NCI-H2107 treated with DMSO at 0.1 percent for 48 hours (cell line): ENCODE data around the gene SMCP.
A peak's percentile ranks its signal among the peaks of the same experiment; 100 is the strongest.

Source experiments
- DNase-seq: peaks from one replicate; lab custom pipeline; 2025; ENCODE audit not compliant: unreplicated experiment; lab: John Stamatoyannopoulos, UW

The SMCP gene

GRCh38 chr1:152886085-152886484, 8.0 kb downstream of the SMCP start:
- no peak for DNase-seq

GRCh38 chr1:152886758-152887409, 8.8 kb downstream of the SMCP start:
- DNase-seq: no peak

- no peak for DNase-seq
Observed at GRCh38 chr1:152888126-152888525, 10.0 kb downstream of the SMCP start.

GRCh38 chr1:152899027-152899426, 20.9 kb downstream of the SMCP start:
- no peak for DNase-seq

GRCh38 chr1:152899883-152900282, 21.8 kb downstream of the SMCP start:
- DNase-seq: no peak

GRCh38 chr1:152901631-152902030, 23.5 kb downstream of the SMCP start:
- DNase-seq: no peak

GRCh38 chr1:152902636-152903035, 24.5 kb downstream of the SMCP start:
- DNase-seq: peak; percentile 32

GRCh38 chr1:152904688-152905440, 26.7 kb downstream of the SMCP start:
- no peak for DNase-seq

- DNase-seq: no peak
Observed at GRCh38 chr1:152906023-152906565, 28.0 kb downstream of the SMCP start.

GRCh38 chr1:152907686-152908601, 29.8 kb downstream of the SMCP start, which contains the start of gene IVL:
IVL (plus strand) TSS chr1:152908546; CDS start chr1:152909798, 1,252 bp downstream.
- no peak for DNase-seq

- DNase-seq: no peak
Observed at GRCh38 chr1:152909206-152909605, 31.1 kb downstream of the SMCP start.

- DNase-seq: no peak
Observed at GRCh38 chr1:152912471-152912870, 34.3 kb downstream of the SMCP start.

- no peak for DNase-seq
Observed at GRCh38 chr1:152912900-152913299, 34.8 kb downstream of the SMCP start.

GRCh38 chr1:152917794-152918193, 39.7 kb downstream of the SMCP start:
- peak; percentile 37 for DNase-seq

- no peak for DNase-seq
Observed at GRCh38 chr1:152919071-152919470, 40.9 kb downstream of the SMCP start.

GRCh38 chr1:152924191-152924590, 46.1 kb downstream of the SMCP start:
- no peak for DNase-seq

- DNase-seq: no peak
Observed at GRCh38 chr1:152926091-152926490, 48.0 kb downstream of the SMCP start.

GRCh38 chr1:152928671-152929070, 50.5 kb downstream of the SMCP start:
- DNase-seq: no peak

GRCh38 chr1:152932170-152932811, 54.2 kb downstream of the SMCP start:
- peak; percentile 76 for DNase-seq

GRCh38 chr1:152933196-152933595, 55.1 kb downstream of the SMCP start:
- DNase-seq: no peak
